K562 (cell line): ENCODE results near the gene ATRIP. TPM values are rescaled to one million over a fixed set of nuclear protein-coding genes. Genes with fewer than 3 reads are reported as not detected.

Experiments
- ATAC-seq: fragments of 200-7000 bp; cut with Tn5 transposase; 3 replicates; pipeline ENCODE4 v1.9.1; 2020; ENCODE audit warnings: moderate library complexity
- BruUV-seq: library from RNA; stranded (reverse); fragments of 400-500 nt; replicated peaks from 2 replicates; lab custom pipeline; 2021; lab: Mats Ljungman, UMichigan
- CTCF ChIA-PET: fragments of 300-600 bp; formaldehyde crosslinking; extraction: SDS; loops from one replicate; lab custom pipeline; 2021; ENCODE audit warnings: low intra/inter-chr PET ratio; lab: Yijun Ruan, JAX
- POLR2A ChIA-PET: fragments of 300-600, 350-650 bp; sonication (Branson Sonifier 250); formaldehyde crosslinking; extraction: SDS; loops from one replicate; lab custom pipeline; 2021; ENCODE audit warnings: antibody characterized with exemption, inconsistent platforms; lab: Yijun Ruan, JAX
- DNase-seq, 4 experiments: peaks; one replicate each; pipeline versions ENCODE4 v3.0.0 to v3.0.0-alpha.2; 2011 to 2018; ENCODE audit warnings: low spot score in 3 of 4, mixed read lengths in 3 of 4; ENCODE audit errors: extremely low read depth in 1 of 4
- FAIRE-seq: peaks from 2 replicates; lab custom pipeline; 2011; peaks lifted over from hg19 to GRCh38; lab: Jason Lieb, UNC
- H2AFZ ChIP-seq: 2 replicates; pipeline ENCODE4 v1.6.0; 2011; ENCODE audit warnings: low read depth, low read length, control low read depth, inconsistent platforms
- H3K27ac ChIP-seq: fragments of 200-600 bp; 3 replicates; pipeline ENCODE4 v1.8.0; 2011; ENCODE audit warnings: low read depth, mild to moderate bottlenecking, control low read depth, inconsistent platforms, low read length, moderate library complexity, mixed read lengths; ENCODE audit errors: extremely low read depth
- H3K27me3 ChIP-seq, 2 experiments: fragments of 300-600 bp in 1 of 2; 2 replicates in 1 of 2; 3 replicates in 1 of 2; pipeline versions ENCODE4 v1.6.0 to v1.8.0; 2011; ENCODE audit warnings: inconsistent platforms in 2 of 2, low read length in 2 of 2, mild to moderate bottlenecking in 1 of 2, mixed read lengths in 1 of 2, moderate library complexity in 1 of 2; ENCODE audit not compliant: control insufficient read depth in 2 of 2, insufficient read depth in 2 of 2
- H3K36me3 ChIP-seq: fragments of 300-600 bp; 3 replicates; pipeline ENCODE4 v1.8.0; 2011; ENCODE audit warnings: mild to moderate bottlenecking, low read length, inconsistent platforms; ENCODE audit not compliant: control insufficient read depth, insufficient read depth
- H3K4me1 ChIP-seq, 2 experiments: fragments of 200-600 bp in 1 of 2; replicated peaks in 1 of 2; 2 replicates in 1 of 2; 3 replicates in 1 of 2; pipeline versions ENCODE4 v1.5.1 to v1.8.0; 2011; ENCODE audit warnings: inconsistent platforms in 2 of 2, low read length in 2 of 2, mild to moderate bottlenecking in 1 of 2, mixed read lengths in 1 of 2, moderate library complexity in 1 of 2; ENCODE audit not compliant: control insufficient read depth in 2 of 2, insufficient read depth in 2 of 2
- H3K4me2 ChIP-seq: 2 replicates; pipeline ENCODE4 v1.6.1; 2011; ENCODE audit warnings: low read length, control low read depth, inconsistent platforms, mixed read lengths; ENCODE audit not compliant: insufficient read depth
- H3K4me3 ChIP-seq: fragments of 200-600 bp; sonication (generic), shearing (Covaris generic); 2 replicates; pipeline ENCODE4 v1.5.1; 2016; ENCODE audit warnings: control low read depth, inconsistent platforms
- H3K79me2 ChIP-seq: fragments of 200-600 bp; 3 replicates; pipeline ENCODE4 v1.8.0; 2011; ENCODE audit warnings: low read length, inconsistent platforms; ENCODE audit not compliant: control insufficient read depth, insufficient read depth
- H3K9ac ChIP-seq, 2 experiments: 2 replicates each; pipeline versions ENCODE4 v1.6.0 to v1.6.1; 2011; ENCODE audit warnings: low read depth in 2 of 2, low read length in 2 of 2, control low read depth in 1 of 2, inconsistent platforms in 1 of 2, mild to moderate bottlenecking in 1 of 2, mixed read lengths in 1 of 2; ENCODE audit not compliant: insufficient read depth in 1 of 2
- H3K9me1 ChIP-seq: one replicate; pipeline ENCODE4 v1.6.0; 2011; ENCODE audit warnings: inconsistent platforms, mild to moderate bottlenecking, low read length, moderate library complexity; ENCODE audit not compliant: control insufficient read depth, insufficient read depth
- H3K9me3 ChIP-seq: replicated peaks from 2 replicates; pipeline ENCODE4 v1.5.1; 2011; ENCODE audit warnings: low read depth, low read length, inconsistent platforms; ENCODE audit not compliant: control insufficient read depth, insufficient read depth
- H4K20me1 ChIP-seq: replicated peaks from 2 replicates; pipeline ENCODE4 v1.6.1; 2011; ENCODE audit warnings: low read length, inconsistent platforms, mixed read lengths; ENCODE audit not compliant: control insufficient read depth, insufficient read depth
- COPS2 ChIP-seq: fragments of 450-650 bp; conservative IDR thresholded peaks from 2 replicates; pipeline ENCODE4 v1.6.1; 2016; ENCODE audit warnings: mild to moderate bottlenecking, moderate library complexity
- E2F5 ChIP-seq: sonication (generic); formaldehyde crosslinking; IDR thresholded peaks from 2 replicates; pipeline ENCODE4 v1.8.0; 2022; ENCODE audit warnings: mild to moderate bottlenecking, missing genetic modification reagents
- ELK1 ChIP-seq: sonication (generic); formaldehyde crosslinking; IDR thresholded peaks from 2 replicates; pipeline ENCODE4 v1.8.1; 2022; ENCODE audit warnings: missing genetic modification reagents
- GABPB2 ChIP-seq: fragments of 250-450 bp; sonication (Bioruptor Pico); conservative IDR thresholded peaks from 2 replicates; pipeline ENCODE4 v1.5.1; 2021; ENCODE audit warnings: mild to moderate bottlenecking
- GMEB1 ChIP-seq: fragments of 250-450 bp; sonication (Bioruptor Pico); IDR thresholded peaks from 2 replicates; pipeline ENCODE4 v1.4.0; 2020; ENCODE audit warnings: mild to moderate bottlenecking
- HNRNPH1 ChIP-seq: fragments of 200-400 bp; formaldehyde crosslinking; optimal IDR thresholded peaks from 2 replicates; pipeline ENCODE3; 2017; ENCODE audit warnings: low read depth, mild to moderate bottlenecking, low read length, moderate library complexity
- HNRNPK ChIP-seq: fragments of 200-400 bp; formaldehyde crosslinking; IDR thresholded peaks from one replicate; pipeline ENCODE4 v1.6.1; 2018; ENCODE audit warnings: mild to moderate bottlenecking, low read depth, low read length; ENCODE audit not compliant: poor library complexity, severe bottlenecking
- TEAD4 ChIP-seq, 2 experiments: sonication (generic) in 1 of 2; formaldehyde crosslinking in 1 of 2; IDR thresholded peaks; 2 replicates each; pipeline versions ENCODE4 v1.6.1 to v1.8.0; 2012 to 2022; ENCODE audit warnings: borderline replicate concordance in 1 of 2, inconsistent platforms in 1 of 2, low read length in 1 of 2, mild to moderate bottlenecking in 1 of 2, missing genetic modification reagents in 1 of 2
- ZNF316 ChIP-seq: fragments of 450-650 bp; IDR thresholded peaks from 2 replicates; pipeline ENCODE4 v1.6.1; 2016
- ZNF830 ChIP-seq: fragments of 250-450 bp; sonication (Bioruptor Pico); IDR thresholded peaks from 2 replicates; pipeline ENCODE4 v1.5.0; 2021; ENCODE audit warnings: mild to moderate bottlenecking
- WGBS: fragments of 100-300 bp; shearing (Covaris generic); methylation state at CpG from one replicate; pipeline ENCODE4 v1.1.6; 2016; ENCODE audit warnings: low coverage, mixed read lengths; ENCODE audit not compliant: insufficient coverage; ENCODE audit errors: missing lambda C conversion rate; 5-methylcytosine and 5-hydroxymethylcytosine counted together
- in situ Hi-C: fragments of 300-500 bp; cut with MboI; formaldehyde crosslinking; loops from 4 replicates; pipeline ENCODE4 v1.15.0; 2018; ENCODE audit warnings: inconsistent platforms, mixed read lengths
- intact Hi-C: fragments of 100-400 bp; cut with micrococcal nuclease; formaldehyde crosslinking; loops from 2 replicates; pipeline ENCODE4 v1.14.2; 2022
- polyA plus RNA-seq, 8 experiments: library from polyadenylated mRNA; depleted of rRNA in 4 of 8; stranded (reverse) in 5 of 8; unstranded in 3 of 8; fragments of >200 nt; fragmentation: Nextera tagmentation in 2 of 8; fragmentation: Illumina TruSeq in 1 of 8; extraction: Ambion mirVana in 2 of 8; extraction: Trizol in 1 of 8; gene quantifications; 2 replicates each; pipeline versions ENCODE4 v1.2.1 to v1.2.3, GENCODE V29; 2011 to 2014; ENCODE audit warnings: inconsistent platforms in 1 of 8, missing spikeins in 1 of 8
- total RNA-seq, 7 experiments: library from RNA; depleted of rRNA in 6 of 7; stranded (reverse); fragments of >200 nt in 6 of 7; fragmentation: Illumina TruSeq in 2 of 7; extraction: Trizol in 2 of 7; gene quantifications; 2 replicates each; pipeline versions ENCODE4 v1.2.1 to v1.2.3, GENCODE V29; 2011 to 2021; ENCODE audit warnings: low replicate concordance in 1 of 7
- TF ChIP-seq, protein P1 (sequence below), 2 experiments: fragments of 450-650 bp in 1 of 2; sonication (generic) in 1 of 2; formaldehyde crosslinking; conservative IDR thresholded peaks; 2 replicates each; pipeline versions ENCODE4 v1.4.0 to v1.8.1; 2020 to 2022; ENCODE audit warnings: mild to moderate bottlenecking in 1 of 2, missing genetic modification reagents in 1 of 2
- TF ChIP-seq, protein P2 (sequence below), 2 experiments: IDR thresholded peaks in 1 of 2; conservative IDR thresholded peaks in 1 of 2; 2 replicates each; pipeline ENCODE4 v1.6.1; 2016; ENCODE audit warnings: low read depth in 2 of 2, mild to moderate bottlenecking in 1 of 2, missing compliant biosample characterization in 1 of 2, missing genetic modification characterization in 1 of 2, moderate library complexity in 1 of 2

ATRIP gene
- total and polyA plus RNA-seq, 9 of the 15 experiments (the other 6 are each of a cell fraction or from before 2014, with no cell fraction given) = 1.7 to 15.7 (median 10.5) TPM

DNA sequence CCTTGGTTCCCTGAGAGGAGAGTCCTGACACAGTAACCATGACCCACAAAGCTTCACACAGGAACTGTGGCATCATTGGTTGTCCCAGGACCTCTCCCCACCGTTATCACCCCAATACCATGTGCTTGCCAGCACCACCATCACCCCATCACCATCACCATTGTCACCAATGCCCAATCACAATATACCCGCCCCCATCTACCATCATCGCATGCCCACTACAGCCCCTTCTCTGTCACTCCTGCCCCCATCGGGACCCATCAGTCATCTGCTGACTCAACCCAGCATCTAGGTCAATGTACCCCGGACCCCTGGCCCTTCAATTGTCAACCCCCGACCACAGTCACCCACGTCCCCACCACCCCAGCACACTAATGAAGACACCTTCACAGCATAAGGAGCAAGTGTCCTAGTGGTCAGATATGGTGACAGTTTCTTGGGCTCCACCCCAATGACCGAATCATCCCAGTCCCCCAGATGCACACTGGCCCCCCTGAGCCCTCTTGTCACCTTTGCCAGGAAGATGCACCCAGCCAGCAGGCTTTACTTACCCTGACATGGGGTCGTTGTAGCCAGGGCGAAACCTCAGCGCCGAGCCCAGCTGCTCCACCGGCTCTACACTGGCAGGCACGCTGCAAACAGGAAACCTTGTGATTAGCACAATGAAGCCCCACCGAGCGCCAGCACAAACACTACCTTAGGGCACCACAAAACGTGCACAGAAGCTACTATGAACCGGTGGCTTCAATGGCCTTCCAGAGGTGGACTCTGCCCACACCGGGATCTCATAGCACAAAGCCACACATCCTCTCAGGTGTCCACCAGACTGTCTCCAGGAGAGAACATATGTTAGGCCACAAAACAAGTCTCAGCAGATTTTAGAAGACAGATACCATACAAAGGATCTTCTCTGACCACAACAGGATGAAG, 32.4 kb downstream of the ATRIP start:
- no peaks in the 10 kb centered on the region for H4K20me1 ChIP-seq
- H2AFZ ChIP-seq = no peak overlapping the region
- POLR2A ChIA-PET = no interaction called here
- intact Hi-C loops = no loop called here
- peak; percentile 31; the same call in 1 of the 3 replicates for ATAC-seq
- H3K9me3 ChIP-seq = no peaks in the 10 kb centered on the region
- H3K9ac ChIP-seq = no peak overlapping the region
- 61% methylated on average over 15 of the region's 19 CpGs for WGBS
- H3K4me3 ChIP-seq = no peak overlapping the region
- no peak overlapping the region for H3K4me2 ChIP-seq
- no peak for FAIRE-seq
- in situ Hi-C loops = no loop called here
- no peaks in the 10 kb centered on the region for H3K79me2 ChIP-seq
- no peaks in the 10 kb centered on the region for H3K9me1 ChIP-seq
- DNase-seq = no peak
- BruUV-seq = no TSS peak
- H3K4me1 ChIP-seq = peaks cover 0 to 9% of the 10 kb centered on the region in 2 experiments; a peak in 3 of 5 replicates
- CTCF ChIA-PET = no interaction called here
- H3K36me3 ChIP-seq = no peaks in the 10 kb centered on the region
- no peak overlapping the region for H3K27ac ChIP-seq
- no peaks in the 10 kb centered on the region for H3K27me3 ChIP-seq
- TF ChIP-seq ELK1 (CRISPR knock-in tag) (no peak), ZNF316 (no peak), GABPB2 (CRISPR knock-in tag) (no peak), HNRNPH1 (no peak), GMEB1 (CRISPR knock-in tag) (no peak), E2F5 (CRISPR knock-in tag) (no peak), HNRNPK (no peak), TEAD4 (IDR thresholded peaks at IDR 0.05; ENCODE audit: low read length) (no peak), TEAD4 (CRISPR knock-in tag; IDR thresholded peaks at IDR 0.05; ENCODE audit: borderline replicate concordance) (no peak), ZNF830 (no peak), COPS2 (no peak)
- TF ChIP-seq, protein P1, sequence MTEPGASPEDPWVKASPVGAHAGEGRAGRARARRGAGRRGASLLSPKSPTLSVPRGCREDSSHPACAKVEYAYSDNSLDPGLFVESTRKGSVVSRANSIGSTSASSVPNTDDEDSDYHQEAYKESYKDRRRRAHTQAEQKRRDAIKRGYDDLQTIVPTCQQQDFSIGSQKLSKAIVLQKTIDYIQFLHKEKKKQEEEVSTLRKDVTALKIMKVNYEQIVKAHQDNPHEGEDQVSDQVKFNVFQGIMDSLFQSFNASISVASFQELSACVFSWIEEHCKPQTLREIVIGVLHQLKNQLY (CRISPR knock-in tag; conservative IDR thresholded peaks at IDR 0.05) = no peak
- TF ChIP-seq, protein P2, sequence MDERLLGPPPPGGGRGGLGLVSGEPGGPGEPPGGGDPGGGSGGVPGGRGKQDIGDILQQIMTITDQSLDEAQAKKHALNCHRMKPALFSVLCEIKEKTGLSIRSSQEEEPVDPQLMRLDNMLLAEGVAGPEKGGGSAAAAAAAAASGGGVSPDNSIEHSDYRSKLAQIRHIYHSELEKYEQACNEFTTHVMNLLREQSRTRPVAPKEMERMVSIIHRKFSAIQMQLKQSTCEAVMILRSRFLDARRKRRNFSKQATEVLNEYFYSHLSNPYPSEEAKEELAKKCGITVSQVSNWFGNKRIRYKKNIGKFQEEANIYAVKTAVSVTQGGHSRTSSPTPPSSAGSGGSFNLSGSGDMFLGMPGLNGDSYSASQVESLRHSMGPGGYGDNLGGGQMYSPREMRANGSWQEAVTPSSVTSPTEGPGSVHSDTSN (CRISPR knock-in tag; IDR thresholded peaks at IDR 0.05; ENCODE audit: low read depth) = no peak
- TF ChIP-seq, protein P2 (tag; conservative IDR thresholded peaks at IDR 0.05; ENCODE audit: low read depth) = no peak
